RWPE2 (cell line): ENCODE results near the gene AHSA1.
"Not testable (repeated sequence)": the region's sequence is repeated elsewhere in the genome, so short reads cannot be mapped to it uniquely, and the experiment has no call there.

Experiments
- ATAC-seq: fragments of 200-7000 bp; cut with Tn5 transposase; 3 replicates; pipeline ENCODE4 v1.9.1; 2021; ENCODE audit warnings: low read depth
- DNase-seq: peaks from one replicate; pipeline ENCODE4 v3.0.0-alpha.2; 2020; ENCODE audit warnings: low spot score
- H3K27ac ChIP-seq: fragments of 450-650 bp; 2 replicates; pipeline ENCODE4 v1.5.1; 2017; ENCODE audit warnings: mild to moderate bottlenecking; ENCODE audit not compliant: poor library complexity, severe bottlenecking
- H3K27me3 ChIP-seq: fragments of 250-450 bp; sonication (Bioruptor Pico); 2 replicates; pipeline ENCODE4 v1.5.1; 2021; ENCODE audit warnings: mild to moderate bottlenecking, moderate library complexity; ENCODE audit not compliant: insufficient read depth, poor library complexity, severe bottlenecking
- H3K36me3 ChIP-seq: fragments of 250-450 bp; sonication (Bioruptor Pico); 2 replicates; pipeline ENCODE4 v1.5.1; 2020; ENCODE audit warnings: low read depth, mild to moderate bottlenecking, moderate library complexity
- H3K4me1 ChIP-seq: fragments of 250-450 bp; sonication (Bioruptor Pico); 2 replicates; pipeline ENCODE4 v1.5.1; 2021; ENCODE audit warnings: mild to moderate bottlenecking, moderate library complexity; ENCODE audit not compliant: insufficient read depth, poor library complexity, severe bottlenecking
- H3K4me3 ChIP-seq: fragments of 250-450 bp; sonication (Bioruptor Pico); 2 replicates; pipeline ENCODE4 v1.5.1; 2021; ENCODE audit warnings: mild to moderate bottlenecking, moderate library complexity; ENCODE audit not compliant: severe bottlenecking
- H3K9me3 ChIP-seq: fragments of 250-450 bp; sonication (Bioruptor Pico); 2 replicates; pipeline ENCODE4 v1.5.1; 2021; ENCODE audit warnings: mild to moderate bottlenecking, moderate library complexity; ENCODE audit not compliant: severe bottlenecking
- CTCF ChIP-seq: fragments of 450-650 bp; IDR thresholded peaks from one replicate; pipeline ENCODE4 v1.5.1; 2017; ENCODE audit warnings: mild to moderate bottlenecking, moderate library complexity; ENCODE audit not compliant: poor library complexity, severe bottlenecking

The AHSA1 gene

GRCh38 chr14:77457522-77458248, at the start of gene AHSA1, which contains the start of gene VIPAS39:
AHSA1 (plus strand) TSS chr14:77458093; CDS start chr14:77458190, 97 bp downstream.
VIPAS39 (minus strand) TSS chr14:77457601; CDS start chr14:77454102, 3,499 bp downstream.
- Histone ChIP-seq H3K4me1 (peaks cover 10% of the 10 kb centered on the region), H3K9me3 (no peaks in the 10 kb centered on the region), H3K27me3 (no peaks in the 10 kb centered on the region), H3K4me3 (peak within 1 kb of the TSS; percentile 77), H3K27ac (peak within 1 kb of the TSS; percentile 65), H3K36me3 (peaks cover 45% of the 10 kb centered on the region)
- no peak for TF ChIP-seq CTCF
- DNase-seq (peak; percentile 100), ATAC-seq (peak; percentile 96)

- DNase-seq (no peak), ATAC-seq (peak; percentile 64; the same call in 2 of the 3 replicates)
- no peak overlapping the region for H3K4me3 ChIP-seq
- peaks cover 3% of the 10 kb centered on the region for H3K27me3 ChIP-seq
- no peaks in the 10 kb centered on the region for H3K36me3 ChIP-seq
- no peaks in the 10 kb centered on the region for H3K4me1 ChIP-seq
- no peaks in the 10 kb centered on the region for H3K9me3 ChIP-seq
- TF ChIP-seq CTCF = peak; percentile 57
- no peak overlapping the region for H3K27ac ChIP-seq
Observed at GRCh38 chr14:77409131-77409533, 48.8 kb upstream of the AHSA1 start.

GRCh38 chr14:77415403-77416030, 42.4 kb upstream of the AHSA1 start:
- not testable (repeated sequence) for H3K4me3 ChIP-seq, ATAC-seq, H3K27ac ChIP-seq, H3K9me3 ChIP-seq, H3K36me3 ChIP-seq, H3K4me1 ChIP-seq, DNase-seq, H3K27me3 ChIP-seq

GRCh38 chr14:77416098-77416497, 41.8 kb upstream of the AHSA1 start:
- not testable (repeated sequence) for H3K27me3 ChIP-seq, H3K4me3 ChIP-seq, H3K9me3 ChIP-seq, H3K4me1 ChIP-seq, DNase-seq, ATAC-seq, H3K27ac ChIP-seq, H3K36me3 ChIP-seq

GRCh38 chr14:77416836-77417235, 41.1 kb upstream of the AHSA1 start:
- ATAC-seq (no peak), DNase-seq (no peak)
- Histone ChIP-seq H3K4me1 (no peaks in the 10 kb centered on the region), H3K27ac (no peak overlapping the region), H3K27me3 (no peaks in the 10 kb centered on the region), H3K36me3 (no peaks in the 10 kb centered on the region), H3K9me3 (peaks cover 3% of the 10 kb centered on the region), H3K4me3 (no peak overlapping the region)
- TF ChIP-seq CTCF = no peak
